ENCODE results near the gene TUBA1C. TPM values are rescaled to one million over a fixed set of nuclear protein-coding genes. Genes with fewer than 3 reads are reported as not detected.
"Not testable (repeated sequence)": the region's sequence is repeated elsewhere in the genome, so short reads cannot be mapped to it uniquely, and the experiment has no call there.

The TUBA1C gene
- total and polyA plus RNA-seq, 10 of the 15 experiments (the other 5 are each of a cell fraction or from before 2014, with no cell fraction given) = 285 to 1,003 (median 441) TPM

DNA sequence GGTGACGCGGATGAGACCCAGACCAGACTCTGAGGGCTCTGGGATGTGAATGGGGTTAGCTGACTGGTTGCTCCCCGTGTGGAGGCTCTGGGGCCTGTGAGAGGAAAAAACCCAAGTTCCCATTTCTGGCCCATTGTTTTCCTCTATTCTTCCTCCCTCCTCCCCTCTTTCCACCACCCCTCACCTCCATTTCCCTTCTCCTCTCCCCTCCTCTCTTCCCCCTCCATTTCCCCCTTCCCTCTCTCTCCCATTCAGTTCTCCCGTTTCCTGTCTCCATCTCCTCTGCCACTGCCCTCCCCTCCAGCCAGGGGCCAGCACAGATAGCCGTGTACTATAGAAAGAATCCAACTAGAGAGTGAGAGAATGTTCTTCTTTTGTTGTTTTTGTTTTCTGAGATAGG lies 17.4 kb downstream of the TUBA1C start:
- Histone ChIP-seq H3K27ac (ENCODE audit: control insufficient read depth, insufficient read depth) (no peak overlapping the region), H3K36me3 (ENCODE audit: control insufficient read depth in 2 of 2, insufficient read depth in 2 of 2, low read length in 1 of 2) (no peaks in the 10 kb centered on the region), H3K9me3 (replicated peaks; ENCODE audit: control insufficient read depth, insufficient read depth, low read length) (no peaks in the 10 kb centered on the region), H4K20me1 (ENCODE audit: control insufficient read depth, insufficient read depth) (no peaks in the 10 kb centered on the region), H3K4me3 (no peak overlapping the region), H3K4me1 (ENCODE audit: control insufficient read depth, insufficient read depth, low read length) (no peaks in the 10 kb centered on the region), H3K9ac (ENCODE audit: control insufficient read depth, insufficient read depth, low read length) (no peak overlapping the region), H2AFZ (ENCODE audit: control insufficient read depth, low read depth, low read length) (no peak overlapping the region), H3K4me2 (ENCODE audit: control insufficient read depth, insufficient read depth) (no peak overlapping the region), H3K27me3 (replicated peaks in 1 of 2; ENCODE audit: control insufficient read depth in 2 of 2, insufficient read depth in 2 of 2, low read length in 1 of 2) (peaks cover 0 to 2% of the 10 kb centered on the region in 2 experiments; a peak in 2 of 4 replicates), H3K79me2 (ENCODE audit: control insufficient read depth, insufficient read depth, low read length) (no peaks in the 10 kb centered on the region)
- ChIA-PET SMC1A (ENCODE audit: uncharacterized antibody, unreplicated experiment) (no interaction called here), CTCF (interaction anchor here (0.8 kb wide), 1 partner anchor 12 kb away, joined by 3 read pairs; no protein-coding TSS in a partner anchor), POLR2A (interaction anchor here (0.7 kb wide), 1 partner anchor 171 kb away, joined by 4 read pairs; no protein-coding TSS in a partner anchor), RAD21 (ENCODE audit: unreplicated experiment) (no interaction called here)
- 49% methylated on average over 5 of the region's 5 CpGs for WGBS (ENCODE audit: insufficient coverage, insufficient replicate concordance, low lambda C conversion rate, missing lambda C conversion rate)
- TF ChIP-seq TCF7 (IDR thresholded peaks at IDR 0.05; ENCODE audit: borderline replicate concordance) (no peak), POLR2AphosphoS5 (IDR thresholded peaks at IDR 0.05; ENCODE audit: low read length) (no peak), RAD21 (IDR thresholded peaks at IDR 0.05; ENCODE audit: insufficient read depth, low read depth, low read length) (no peak), BACH1 (IDR thresholded peaks at IDR 0.05; ENCODE audit: borderline replicate concordance) (no peak), NR2C2 (IDR thresholded peaks at IDR 0.05; ENCODE audit: borderline replicate concordance, control insufficient read depth, insufficient read length, low read depth) (no peak), ZNF24 (IDR thresholded peaks at IDR 0.05) (no peak), MTA2 (IDR thresholded peaks at IDR 0.05; ENCODE audit: low read depth) (no peak), SP1 (IDR thresholded peaks at IDR 0.05; ENCODE audit: low read depth, low read length) (no peak)
- TF ChIP-seq, protein P1, sequence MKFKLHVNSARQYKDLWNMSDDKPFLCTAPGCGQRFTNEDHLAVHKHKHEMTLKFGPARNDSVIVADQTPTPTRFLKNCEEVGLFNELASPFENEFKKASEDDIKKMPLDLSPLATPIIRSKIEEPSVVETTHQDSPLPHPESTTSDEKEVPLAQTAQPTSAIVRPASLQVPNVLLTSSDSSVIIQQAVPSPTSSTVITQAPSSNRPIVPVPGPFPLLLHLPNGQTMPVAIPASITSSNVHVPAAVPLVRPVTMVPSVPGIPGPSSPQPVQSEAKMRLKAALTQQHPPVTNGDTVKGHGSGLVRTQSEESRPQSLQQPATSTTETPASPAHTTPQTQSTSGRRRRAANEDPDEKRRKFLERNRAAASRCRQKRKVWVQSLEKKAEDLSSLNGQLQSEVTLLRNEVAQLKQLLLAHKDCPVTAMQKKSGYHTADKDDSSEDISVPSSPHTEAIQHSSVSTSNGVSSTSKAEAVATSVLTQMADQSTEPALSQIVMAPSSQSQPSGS (IDR thresholded peaks at IDR 0.05; ENCODE audit: low read length) = no peak
- TF ChIP-seq, protein P2, sequence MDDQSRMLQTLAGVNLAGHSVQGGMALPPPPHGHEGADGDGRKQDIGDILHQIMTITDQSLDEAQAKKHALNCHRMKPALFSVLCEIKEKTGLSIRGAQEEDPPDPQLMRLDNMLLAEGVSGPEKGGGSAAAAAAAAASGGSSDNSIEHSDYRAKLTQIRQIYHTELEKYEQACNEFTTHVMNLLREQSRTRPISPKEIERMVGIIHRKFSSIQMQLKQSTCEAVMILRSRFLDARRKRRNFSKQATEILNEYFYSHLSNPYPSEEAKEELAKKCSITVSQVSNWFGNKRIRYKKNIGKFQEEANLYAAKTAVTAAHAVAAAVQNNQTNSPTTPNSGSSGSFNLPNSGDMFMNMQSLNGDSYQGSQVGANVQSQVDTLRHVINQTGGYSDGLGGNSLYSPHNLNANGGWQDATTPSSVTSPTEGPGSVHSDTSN (IDR thresholded peaks at IDR 0.05; ENCODE audit: insufficient replicate concordance, low read depth, low read length) = no peak
- intact Hi-C loops (cut with micrococcal nuclease; ENCODE audit: unreplicated experiment) (no loop called here), in situ Hi-C loops (cut with MboI) (no loop called here)
- DNase-seq (ENCODE audit: low read depth, low spot score) = no peak
- no TSS peak for BruUV-seq (replicated peaks)
- ATAC-seq = no peak
- FAIRE-seq = no peak

GRCh38 chr12:49282740-49283375 lies 18.0 kb downstream of the TUBA1C start:
- WGBS (ENCODE audit: insufficient coverage, insufficient replicate concordance, low lambda C conversion rate, missing lambda C conversion rate) = 18% methylated on average over 1 of the region's 6 CpGs

More at GRCh38 chr12:49282740-49283375, 18.0 kb downstream of the TUBA1C start:
- H2AFZ ChIP-seq (ENCODE audit: control insufficient read depth, low read depth, low read length); ATAC-seq; BruUV-seq (replicated peaks); RAD21 ChIA-PET (ENCODE audit: unreplicated experiment); H3K4me2 ChIP-seq (ENCODE audit: control insufficient read depth, insufficient read depth); in situ Hi-C loops (cut with MboI); H3K27me3 ChIP-seq (replicated peaks in 1 of 2; ENCODE audit: control insufficient read depth in 2 of 2, insufficient read depth in 2 of 2, low read length in 1 of 2); intact Hi-C loops (cut with micrococcal nuclease; ENCODE audit: unreplicated experiment); H3K4me1 ChIP-seq (ENCODE audit: control insufficient read depth, insufficient read depth, low read length); H3K36me3 ChIP-seq (ENCODE audit: control insufficient read depth in 2 of 2, insufficient read depth in 2 of 2, low read length in 1 of 2); SMC1A ChIA-PET (ENCODE audit: uncharacterized antibody, unreplicated experiment); H3K27ac ChIP-seq (ENCODE audit: control insufficient read depth, insufficient read depth); DNase-seq (ENCODE audit: low read depth, low spot score); FAIRE-seq; H4K20me1 ChIP-seq (ENCODE audit: control insufficient read depth, insufficient read depth); H3K79me2 ChIP-seq (ENCODE audit: control insufficient read depth, insufficient read depth, low read length); H3K9me3 ChIP-seq (replicated peaks; ENCODE audit: control insufficient read depth, insufficient read depth, low read length); H3K9ac ChIP-seq (ENCODE audit: control insufficient read depth, insufficient read depth, low read length); H3K4me3 ChIP-seq: not testable (repeated sequence)
- CTCF ChIA-PET = interaction anchor here (0.8 to 16.2 kb wide), 3 partner anchors 13 to 67 kb away, joined by 3 to 231 read pairs (median 139); partner anchors contain the start of gene DNAJC22
- POLR2A ChIA-PET = interaction anchor here (0.7 kb wide), 1 partner anchor 172 kb away, joined by 4 read pairs; no protein-coding TSS in a partner anchor

Data from GM12878 (cell line).